Raji (cell line): ENCODE results near the gene MAGEB4.

Experiments
- POLR2A ChIP-seq: IDR thresholded peaks from 2 replicates; pipeline ENCODE4 v1.6.1; 2011; ENCODE audit warnings: low read depth, low read length, control low read depth; ENCODE audit not compliant: insufficient read depth

Gene MAGEB4

DNA sequence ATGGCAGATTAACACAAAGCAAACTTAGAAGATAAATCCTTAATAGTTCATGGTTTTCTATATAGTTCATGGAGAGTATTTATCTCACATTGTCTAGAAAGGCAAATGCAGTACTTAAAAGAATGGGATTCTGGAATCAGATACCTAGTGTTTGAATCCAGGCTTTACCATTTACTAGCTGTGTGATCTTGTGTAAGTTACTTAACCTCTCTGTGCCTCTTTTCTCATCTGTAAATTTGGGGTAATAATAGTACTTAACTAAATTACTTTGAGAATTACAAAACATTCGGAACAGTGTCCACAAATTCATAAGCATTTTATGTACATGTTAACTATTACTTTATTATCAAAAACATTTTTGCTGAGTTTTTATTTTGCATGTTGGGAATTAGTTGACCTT, 21.0 kb downstream of the MAGEB4 start:
- no peak for TF ChIP-seq POLR2A

DNA sequence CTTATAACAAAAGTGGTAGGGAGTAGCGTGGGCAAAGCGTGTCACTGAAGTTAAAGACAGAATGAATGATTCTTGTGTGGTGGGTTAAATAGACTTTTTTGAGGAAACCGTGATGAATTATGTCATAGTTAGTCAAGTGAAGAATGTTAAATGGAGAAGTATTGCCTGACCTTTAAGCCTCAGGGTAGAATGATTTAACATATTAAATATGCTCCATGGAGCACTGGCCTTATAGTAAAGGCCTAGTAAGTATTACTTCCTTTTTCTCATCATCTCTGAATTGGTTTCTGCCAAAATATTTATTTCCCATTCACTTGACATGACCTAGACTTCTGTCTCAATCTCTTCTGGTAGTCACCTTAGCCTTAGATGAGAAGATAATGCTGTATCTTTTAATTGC, 28.8 kb downstream of the MAGEB4 start:
- TF ChIP-seq POLR2A: no peak

DNA sequence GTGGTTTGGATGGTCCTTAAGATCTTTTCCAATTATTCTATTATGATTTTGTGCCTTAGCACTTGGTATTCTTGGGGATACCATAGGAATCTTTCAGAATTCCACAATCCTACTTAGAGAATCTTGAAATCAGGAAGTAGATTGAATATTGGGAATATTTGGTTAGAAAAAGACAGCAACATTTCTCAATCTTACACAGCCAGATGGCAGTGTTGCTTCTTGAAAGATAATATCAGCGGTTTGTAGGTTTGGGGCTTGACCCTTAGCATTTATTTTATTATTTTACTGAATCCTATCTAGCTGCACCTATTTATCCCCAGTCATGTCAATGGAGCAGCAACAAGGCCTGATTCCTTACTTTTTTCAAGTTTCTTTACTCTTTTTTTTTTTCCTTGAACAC, 33.7 kb downstream of the MAGEB4 start:
- no peak for TF ChIP-seq POLR2A

DNA sequence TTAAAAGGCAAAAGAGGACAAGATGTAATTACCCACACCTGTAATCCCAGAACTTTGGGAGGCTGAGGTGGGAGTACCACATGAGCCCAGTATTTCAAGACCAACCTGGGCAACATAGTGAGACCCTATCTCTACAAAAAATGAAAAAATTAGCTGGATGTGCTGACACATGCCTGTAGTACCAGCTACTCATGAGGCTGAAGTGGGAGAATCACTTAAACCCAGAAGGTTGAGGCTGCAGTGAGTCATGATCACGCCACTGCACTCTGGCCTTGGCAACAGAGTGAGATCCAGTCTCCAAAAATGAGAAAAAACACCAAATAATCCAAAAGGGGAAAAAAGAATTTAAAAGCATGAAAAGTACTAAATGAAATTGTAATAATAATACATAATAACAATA, 36.6 kb downstream of the MAGEB4 start:
- TF ChIP-seq POLR2A: no peak

DNA sequence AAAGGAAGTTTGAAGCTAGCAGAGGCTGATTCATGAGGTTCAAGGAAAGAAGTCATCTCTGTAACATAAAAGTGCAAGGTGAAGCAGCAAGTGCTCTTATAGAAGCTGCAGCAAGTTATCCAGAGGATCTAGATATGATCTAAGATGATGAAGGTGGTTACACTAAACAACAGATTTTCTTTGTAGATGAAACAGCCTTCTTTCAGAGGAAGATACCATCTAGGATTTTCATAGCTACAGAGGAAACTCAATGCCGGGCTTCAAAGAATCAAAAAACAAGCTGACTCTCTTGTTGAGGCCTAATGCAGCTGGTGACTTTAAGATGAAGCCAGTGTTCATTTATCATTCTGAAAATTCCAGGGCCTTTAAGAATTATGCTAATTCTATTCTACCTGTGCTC, 38.6 kb downstream of the MAGEB4 start:
- TF ChIP-seq POLR2A: no peak

DNA sequence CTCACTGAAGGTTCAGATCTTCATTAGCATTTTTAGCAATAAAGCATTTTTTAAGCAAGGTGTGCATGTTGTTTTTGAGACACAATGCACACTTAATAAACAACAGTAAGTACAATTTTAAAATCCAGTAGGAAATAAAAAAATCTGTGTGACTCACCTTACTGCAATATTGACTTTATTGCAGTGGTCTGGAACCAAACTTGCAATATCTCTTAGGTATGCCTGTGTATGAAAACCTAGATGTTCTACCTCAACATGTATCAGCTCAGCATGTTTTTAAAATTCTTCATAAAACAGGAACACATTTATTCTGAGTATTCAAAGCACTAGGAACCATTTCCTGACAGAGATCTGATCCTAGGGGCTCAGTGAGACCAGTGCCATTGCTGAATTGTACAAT, 40.7 kb downstream of the MAGEB4 start:
- TF ChIP-seq POLR2A: no peak

DNA sequence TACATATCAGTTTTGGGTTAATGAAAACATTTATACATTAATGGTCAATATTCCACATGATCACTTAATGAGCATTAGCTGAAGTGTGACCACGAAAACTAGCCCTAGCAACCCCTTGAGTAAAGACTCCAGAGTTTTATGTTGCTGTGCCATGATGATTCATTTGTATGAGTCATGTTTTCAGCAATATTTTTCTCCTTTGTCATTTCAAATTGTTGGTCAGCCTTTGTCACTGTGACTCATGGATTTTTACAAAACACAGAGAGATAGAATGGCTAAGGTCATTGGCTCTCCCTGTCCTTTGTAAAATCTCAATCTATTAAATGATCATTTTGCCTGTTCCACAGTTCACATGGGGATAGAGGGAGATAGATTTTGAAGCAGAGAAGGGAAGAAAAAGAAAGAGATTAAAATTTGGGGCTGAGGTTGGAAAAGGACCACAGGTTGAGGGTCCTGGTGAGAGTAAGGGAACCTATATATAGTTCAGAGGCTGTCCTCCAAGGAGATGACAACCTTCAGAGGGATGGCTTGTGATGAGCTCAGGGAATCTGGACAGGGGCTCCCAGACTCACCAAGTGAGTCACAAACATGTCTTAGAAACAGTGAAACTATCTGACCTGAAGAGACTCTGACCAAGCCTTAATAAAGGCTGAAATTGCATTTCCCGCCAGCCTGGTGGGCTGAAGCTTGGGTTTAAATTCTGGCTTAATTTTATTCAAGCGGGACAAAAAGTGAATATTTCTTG, 41.8 kb downstream of the MAGEB4 start:
- TF ChIP-seq POLR2A: no peak
